Right lobe of liver (tissue), 4 donors: ENCODE results near the gene DPH1.

Experiments
- POLR2A ChIP-seq: fragments of 450-650 bp; IDR thresholded peaks from one replicate; pipeline ENCODE4 v1.6.1; 2017; ENCODE audit warnings: antibody characterized with exemption, mild to moderate bottlenecking
- TF ChIP-seq, protein P1 (sequence below), 4 donors: fragments of 200-600 bp in 3 of 4; fragments of 450-650 bp in 1 of 4; IDR thresholded peaks; one replicate each; pipeline versions ENCODE4 v1.5.1 to v1.8.0; 2016 to 2022; ENCODE audit warnings: antibody characterized with exemption in 4 of 4, mild to moderate bottlenecking in 2 of 4
- donor health status: DM: no; HTN: no; CAD: no.
- donor health status: DM: no; HTN: no; CAD: no.
- donor health status: DM: no; HTN: yes; CAD: no.

DNA sequence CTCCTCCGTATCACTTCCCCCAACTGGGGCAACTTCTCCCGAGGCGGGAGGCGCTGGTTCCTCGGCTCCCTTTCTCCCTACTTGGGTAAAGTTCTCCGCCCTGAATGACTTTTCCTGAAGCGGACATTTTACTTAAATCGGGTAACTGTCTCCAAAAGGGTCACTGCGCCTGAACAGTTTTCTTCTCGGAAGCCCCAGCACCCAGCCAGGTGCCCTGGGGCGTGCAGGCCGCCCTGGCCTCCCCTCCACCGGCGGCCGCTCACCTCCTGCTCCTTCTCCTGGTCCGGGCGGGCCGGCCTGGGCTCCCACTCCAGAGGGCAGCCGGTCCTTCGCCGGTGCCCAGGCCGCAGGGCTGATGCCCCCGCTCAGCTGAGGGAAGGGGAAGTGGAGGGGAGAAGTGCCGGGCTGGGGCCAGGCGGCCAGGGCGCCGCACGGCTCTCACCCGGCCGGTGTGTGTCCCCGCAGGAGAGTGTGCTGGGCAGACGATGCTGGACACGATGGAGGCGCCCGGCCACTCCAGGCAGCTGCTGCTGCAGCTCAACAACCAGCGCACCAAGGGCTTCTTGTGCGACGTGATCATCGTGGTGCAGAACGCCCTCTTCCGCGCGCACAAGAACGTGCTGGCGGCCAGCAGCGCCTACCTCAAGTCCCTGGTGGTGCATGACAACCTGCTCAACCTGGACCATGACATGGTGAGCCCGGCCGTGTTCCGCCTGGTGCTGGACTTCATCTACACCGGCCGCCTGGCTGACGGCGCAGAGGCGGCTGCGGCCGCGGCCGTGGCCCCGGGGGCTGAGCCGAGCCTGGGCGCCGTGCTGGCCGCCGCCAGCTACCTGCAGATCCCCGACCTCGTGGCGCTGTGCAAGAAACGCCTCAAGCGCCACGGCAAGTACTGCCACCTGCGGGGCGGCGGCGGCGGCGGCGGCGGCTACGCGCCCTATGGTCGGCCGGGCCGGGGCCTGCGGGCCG lies 26.5 kb downstream of the DPH1 start:
- TF ChIP-seq, protein P1, sequence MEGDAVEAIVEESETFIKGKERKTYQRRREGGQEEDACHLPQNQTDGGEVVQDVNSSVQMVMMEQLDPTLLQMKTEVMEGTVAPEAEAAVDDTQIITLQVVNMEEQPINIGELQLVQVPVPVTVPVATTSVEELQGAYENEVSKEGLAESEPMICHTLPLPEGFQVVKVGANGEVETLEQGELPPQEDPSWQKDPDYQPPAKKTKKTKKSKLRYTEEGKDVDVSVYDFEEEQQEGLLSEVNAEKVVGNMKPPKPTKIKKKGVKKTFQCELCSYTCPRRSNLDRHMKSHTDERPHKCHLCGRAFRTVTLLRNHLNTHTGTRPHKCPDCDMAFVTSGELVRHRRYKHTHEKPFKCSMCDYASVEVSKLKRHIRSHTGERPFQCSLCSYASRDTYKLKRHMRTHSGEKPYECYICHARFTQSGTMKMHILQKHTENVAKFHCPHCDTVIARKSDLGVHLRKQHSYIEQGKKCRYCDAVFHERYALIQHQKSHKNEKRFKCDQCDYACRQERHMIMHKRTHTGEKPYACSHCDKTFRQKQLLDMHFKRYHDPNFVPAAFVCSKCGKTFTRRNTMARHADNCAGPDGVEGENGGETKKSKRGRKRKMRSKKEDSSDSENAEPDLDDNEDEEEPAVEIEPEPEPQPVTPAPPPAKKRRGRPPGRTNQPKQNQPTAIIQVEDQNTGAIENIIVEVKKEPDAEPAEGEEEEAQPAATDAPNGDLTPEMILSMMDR (IDR thresholded peaks at IDR 0.05): peak in 3 of 4 donors; percentile 6 to 32 (median 26)
- TF ChIP-seq POLR2A: no peak
